Hepatocyte (in vitro differentiated cells): ENCODE results near the gene EGFL7. TPM values are rescaled to one million over a fixed set of nuclear protein-coding genes. Genes with fewer than 3 reads are reported as not detected.

ENCODE experiments used
- DNase-seq: peaks from one replicate; pipeline ENCODE4 v3.0.0-alpha.2; 2016; ENCODE audit warnings: low spot score
- H2AFZ ChIP-seq: fragments of 200-600 bp; sonication (generic); 2 replicates; pipeline ENCODE4 v1.6.0; 2016; ENCODE audit warnings: antibody characterized with exemption, mild to moderate bottlenecking
- H3K27ac ChIP-seq: fragments of 200-600 bp; sonication (generic); 2 replicates; pipeline ENCODE4 v1.5.1; 2016; ENCODE audit warnings: mild to moderate bottlenecking
- H3K27me3 ChIP-seq: fragments of 200-600 bp; sonication (generic); 2 replicates; pipeline ENCODE4 v1.6.1; 2016
- H3K36me3 ChIP-seq: fragments of 200-600 bp; sonication (generic); replicated peaks from 2 replicates; pipeline ENCODE4 v1.5.1; 2016; ENCODE audit warnings: low read depth; ENCODE audit not compliant: insufficient read depth
- H3K4me1 ChIP-seq: fragments of 200-600 bp; sonication (generic); 2 replicates; pipeline ENCODE4 v1.5.1; 2016; ENCODE audit warnings: mild to moderate bottlenecking, moderate library complexity; ENCODE audit not compliant: insufficient read depth
- H3K4me2 ChIP-seq: fragments of 200-600 bp; sonication (generic); 2 replicates; pipeline ENCODE4 v1.6.0; 2016
- H3K4me3 ChIP-seq: fragments of 200-600 bp; sonication (generic); 2 replicates; pipeline ENCODE4 v1.5.1; 2016; ENCODE audit warnings: mild to moderate bottlenecking
- H3K79me2 ChIP-seq: fragments of 200-600 bp; sonication (generic); 2 replicates; pipeline ENCODE4 v1.6.0; 2017; ENCODE audit warnings: mild to moderate bottlenecking
- H3K9me2 ChIP-seq: fragments of 200-600 bp; sonication (generic); replicated peaks from 2 replicates; pipeline ENCODE4 v1.6.0; 2017; ENCODE audit warnings: mild to moderate bottlenecking; ENCODE audit not compliant: insufficient read depth
- H3K9me3 ChIP-seq: fragments of 200-600 bp; sonication (generic); 2 replicates; pipeline ENCODE4 v1.5.1; 2016; ENCODE audit warnings: low read depth, mild to moderate bottlenecking
- H4K20me1 ChIP-seq: fragments of 200-600 bp; sonication (generic); 2 replicates; pipeline ENCODE4 v1.6.0; 2016; ENCODE audit warnings: mild to moderate bottlenecking; ENCODE audit not compliant: insufficient read depth, poor library complexity, severe bottlenecking
- CTCF ChIP-seq: fragments of 200-600 bp; sonication (generic); IDR thresholded peaks from 2 replicates; pipeline ENCODE4 v1.5.1; 2016; ENCODE audit warnings: antibody characterized with exemption, mild to moderate bottlenecking; ENCODE audit not compliant: poor library complexity
- EZH2 ChIP-seq: fragments of 200-600 bp; sonication (generic); IDR thresholded peaks from 2 replicates; pipeline ENCODE4 v1.6.1; 2016; ENCODE audit warnings: antibody characterized with exemption, mild to moderate bottlenecking, borderline replicate concordance
- EZH2phosphoT487 ChIP-seq: fragments of 200-600 bp; sonication (generic); IDR thresholded peaks from one replicate; pipeline ENCODE4 v1.6.1; 2018; ENCODE audit warnings: antibody characterized with exemption, mild to moderate bottlenecking, low read depth, moderate library complexity; ENCODE audit not compliant: unreplicated experiment, severe bottlenecking
- WGBS: methylation state at CpG from one replicate; pipeline ENCODE4 v1.1.6; 2016; ENCODE audit warnings: low lambda C conversion rate; ENCODE audit errors: missing lambda C conversion rate; 5-methylcytosine and 5-hydroxymethylcytosine counted together
- polyA plus RNA-seq: library from polyadenylated mRNA; unstranded; fragments of >200 nt; fragmentation: Nextera tagmentation; extraction: Ambion mirVana; gene quantifications from 2 replicates; pipeline ENCODE4 v1.2.1, GENCODE V29; 2016
- total RNA-seq: library from RNA; depleted of rRNA; stranded (reverse); fragments of >200 nt; gene quantifications from 2 replicates; pipeline ENCODE4 v1.2.3, GENCODE V29; 2014

The EGFL7 gene
- total and polyA plus RNA-seq, 2 experiments from 2014 or later: 50.0 to 82.5 TPM

DNA sequence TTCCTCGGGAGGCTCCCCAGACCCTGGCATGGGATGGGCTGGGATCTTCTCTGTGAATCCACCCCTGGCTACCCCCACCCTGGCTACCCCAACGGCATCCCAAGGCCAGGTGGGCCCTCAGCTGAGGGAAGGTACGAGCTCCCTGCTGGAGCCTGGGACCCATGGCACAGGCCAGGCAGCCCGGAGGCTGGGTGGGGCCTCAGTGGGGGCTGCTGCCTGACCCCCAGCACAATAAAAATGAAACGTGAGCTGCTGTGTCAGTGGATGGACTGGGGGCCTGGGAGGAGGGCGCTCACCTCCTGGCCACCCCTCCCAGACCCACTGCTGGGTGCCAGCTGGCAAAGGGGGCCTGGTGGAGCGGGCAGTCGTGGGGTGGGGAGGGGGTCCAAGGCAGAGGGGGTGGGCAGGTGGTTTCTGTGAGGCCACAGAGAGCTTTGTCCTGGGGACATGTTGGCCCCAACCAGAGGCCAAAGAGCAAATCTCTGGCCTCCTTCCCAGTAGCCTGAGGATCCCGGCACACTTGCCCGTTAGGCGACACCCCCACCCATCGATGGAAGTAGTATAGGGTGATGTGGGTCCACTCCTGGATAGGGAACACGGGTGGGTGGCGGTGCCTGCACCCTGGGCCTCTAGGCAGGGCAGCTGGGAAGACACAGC, 9.8 kb downstream of the EGFL7 start:
- no peaks in the 10 kb centered on the region for H3K79me2 ChIP-seq
- peaks cover 17% of the 10 kb centered on the region for H3K4me1 ChIP-seq
- H2AFZ ChIP-seq: no peak overlapping the region
- H3K36me3 ChIP-seq: no peaks in the 10 kb centered on the region
- no peak overlapping the region for H3K4me3 ChIP-seq
- H3K9me3 ChIP-seq: no peaks in the 10 kb centered on the region
- peak overlapping the region; percentile 6 for H3K27ac ChIP-seq
- no peak for TF ChIP-seq EZH2phosphoT487
- TF ChIP-seq CTCF: no peak
- no peak for TF ChIP-seq EZH2
- no peak for DNase-seq
- no peaks in the 10 kb centered on the region for H4K20me1 ChIP-seq
- H3K27me3 ChIP-seq: no peaks in the 10 kb centered on the region
- 84% methylated on average over 13 of the region's 14 CpGs for WGBS
- H3K9me2 ChIP-seq: no peaks in the 10 kb centered on the region
- no peak overlapping the region for H3K4me2 ChIP-seq

GRCh38 chr9:136673088-136673974, 10.6 kb downstream of the EGFL7 start:
- H3K4me1 ChIP-seq: peaks cover 17% of the 10 kb centered on the region
- peaks cover 5% of the 10 kb centered on the region for H3K79me2 ChIP-seq
- H3K27ac ChIP-seq: no peak overlapping the region
- no peak for TF ChIP-seq CTCF
- WGBS: 91% methylated on average over 35 of the region's 35 CpGs
- no peak overlapping the region for H3K4me2 ChIP-seq
- H3K4me3 ChIP-seq: no peak overlapping the region
- no peaks in the 10 kb centered on the region for H3K9me3 ChIP-seq
- no peaks in the 10 kb centered on the region for H3K36me3 ChIP-seq
- H3K9me2 ChIP-seq: no peaks in the 10 kb centered on the region
- peaks cover 7% of the 10 kb centered on the region for H4K20me1 ChIP-seq
- no peak overlapping the region for H2AFZ ChIP-seq
- no peak for DNase-seq
- no peaks in the 10 kb centered on the region for H3K27me3 ChIP-seq

DNA sequence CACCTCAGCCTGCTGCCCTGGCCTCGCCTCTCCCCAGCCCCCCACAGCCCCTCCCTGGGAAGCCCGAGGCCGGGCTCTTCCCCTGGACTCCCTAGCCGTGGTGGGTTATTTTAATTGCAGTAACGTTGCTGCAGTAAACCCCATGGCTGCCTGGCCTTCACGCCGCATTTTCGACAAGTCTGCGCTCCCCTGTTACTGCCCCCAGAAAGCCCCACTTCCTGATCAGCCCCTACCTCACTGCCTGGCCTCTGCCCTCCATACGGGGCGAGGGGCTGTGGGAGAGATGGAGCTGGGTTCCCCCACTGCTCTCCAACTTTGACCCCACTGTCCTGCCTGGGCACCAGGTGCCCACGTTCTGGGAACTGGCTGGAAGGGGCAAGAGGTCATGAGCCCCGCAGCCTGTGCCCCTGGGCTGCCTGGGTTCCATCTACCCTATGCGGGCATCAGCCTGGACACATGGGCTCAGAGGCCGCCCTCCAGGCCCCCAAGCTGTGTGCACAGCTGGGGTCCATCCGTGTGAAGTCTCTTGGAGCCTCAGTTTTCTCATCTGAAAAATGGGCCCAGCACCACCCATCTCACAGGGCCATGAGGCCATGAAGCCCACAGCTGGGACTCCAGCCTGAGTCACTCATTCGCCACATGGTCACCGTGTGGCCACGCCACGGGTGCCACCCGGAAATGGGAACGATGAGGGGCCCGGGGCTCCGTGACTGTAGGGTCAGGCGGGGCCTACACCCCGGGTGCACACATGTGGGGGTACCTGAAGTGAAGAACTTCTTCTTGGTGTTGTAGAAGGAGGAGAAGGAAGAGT, 11.5 kb downstream of the EGFL7 start:
- peaks cover 13% of the 10 kb centered on the region for H3K79me2 ChIP-seq
- H3K27me3 ChIP-seq: no peaks in the 10 kb centered on the region
- no peak overlapping the region for H3K4me2 ChIP-seq
- peaks cover 17% of the 10 kb centered on the region for H3K4me1 ChIP-seq
- 92% methylated on average over 26 of the region's 26 CpGs for WGBS
- H3K4me3 ChIP-seq: no peak overlapping the region
- H3K27ac ChIP-seq: no peak overlapping the region
- TF ChIP-seq EZH2phosphoT487 (no peak), CTCF (no peak), EZH2 (no peak)
- H3K9me3 ChIP-seq: no peaks in the 10 kb centered on the region
- H4K20me1 ChIP-seq: peaks cover 9% of the 10 kb centered on the region
- DNase-seq: no peak
- H3K9me2 ChIP-seq: no peaks in the 10 kb centered on the region
- H2AFZ ChIP-seq: no peak overlapping the region
- H3K36me3 ChIP-seq: no peaks in the 10 kb centered on the region
